KMS-11 (cell line): ENCODE results near the gene DAAM2.

ENCODE experiments used
- H2AFZ ChIP-seq: fragments of 200-600 bp; sonication (generic); 2 replicates; pipeline ENCODE4 v1.6.1; 2016; ENCODE audit warnings: antibody characterized with exemption, mixed run types, low read depth
- H3K27ac ChIP-seq: fragments of 200-600 bp; sonication (generic); 2 replicates; pipeline ENCODE4 v1.6.1; 2016; ENCODE audit warnings: mild to moderate bottlenecking, mixed run types
- H3K27me3 ChIP-seq: fragments of 200-600 bp; sonication (generic); 2 replicates; pipeline ENCODE4 v1.6.1; 2017; ENCODE audit warnings: mild to moderate bottlenecking, low read depth, mixed run types, moderate library complexity; ENCODE audit not compliant: insufficient read depth
- H3K36me3 ChIP-seq: fragments of 200-600 bp; sonication (generic); 2 replicates; pipeline ENCODE4 v1.6.1; 2017; ENCODE audit warnings: mild to moderate bottlenecking, mixed run types; ENCODE audit not compliant: insufficient read depth
- H3K4me1 ChIP-seq: fragments of 200-600 bp; sonication (generic); 2 replicates; pipeline ENCODE4 v1.6.1; 2016; ENCODE audit warnings: mild to moderate bottlenecking, low read depth, mixed run types; ENCODE audit not compliant: poor library complexity, severe bottlenecking
- H3K4me2 ChIP-seq: fragments of 200-600 bp; sonication (generic); 2 replicates; pipeline ENCODE4 v1.7.0; 2016; ENCODE audit warnings: mild to moderate bottlenecking, mixed run types
- H3K4me3 ChIP-seq: fragments of 200-600 bp; sonication (generic); IDR thresholded peaks from 2 replicates; pipeline ENCODE4 v1.6.1; 2017; ENCODE audit warnings: low read depth, low read length, mixed read lengths; ENCODE audit not compliant: insufficient read depth
- H3K79me2 ChIP-seq: fragments of 200-600 bp; sonication (generic); 2 replicates; pipeline ENCODE4 v1.6.1; 2016; ENCODE audit warnings: low read depth, mixed run types; ENCODE audit not compliant: insufficient read depth
- H3K9ac ChIP-seq: fragments of 200-600 bp; sonication (generic); 2 replicates; pipeline ENCODE4 v1.6.1; 2016; ENCODE audit warnings: mild to moderate bottlenecking, mixed run types
- H4K20me1 ChIP-seq: fragments of 200-600 bp; sonication (generic); 2 replicates; pipeline ENCODE4 v1.6.1; 2016; ENCODE audit warnings: mild to moderate bottlenecking, mixed run types; ENCODE audit not compliant: insufficient read depth
- TF ChIP-seq, protein P1 (sequence below): fragments of 200-600 bp; sonication (generic); conservative IDR thresholded peaks from 2 replicates; pipeline ENCODE4 v1.6.1; 2017; ENCODE audit warnings: low read depth, mild to moderate bottlenecking, antibody characterized with exemption, low read length, moderate library complexity, mixed read lengths

The DAAM2 gene

GRCh38 chr6:39922821-39923220 lies 130.6 kb downstream of the DAAM2 start:
- no peak overlapping the region for H3K27ac ChIP-seq
- no peak overlapping the region for H3K4me3 ChIP-seq
- H3K4me2 ChIP-seq = no peak overlapping the region
- H4K20me1 ChIP-seq = no peaks in the 10 kb centered on the region
- no peaks in the 10 kb centered on the region for H3K27me3 ChIP-seq
- no peak overlapping the region for H2AFZ ChIP-seq
- H3K9ac ChIP-seq = no peak overlapping the region
- H3K79me2 ChIP-seq = no peaks in the 10 kb centered on the region
- TF ChIP-seq, protein P1, sequence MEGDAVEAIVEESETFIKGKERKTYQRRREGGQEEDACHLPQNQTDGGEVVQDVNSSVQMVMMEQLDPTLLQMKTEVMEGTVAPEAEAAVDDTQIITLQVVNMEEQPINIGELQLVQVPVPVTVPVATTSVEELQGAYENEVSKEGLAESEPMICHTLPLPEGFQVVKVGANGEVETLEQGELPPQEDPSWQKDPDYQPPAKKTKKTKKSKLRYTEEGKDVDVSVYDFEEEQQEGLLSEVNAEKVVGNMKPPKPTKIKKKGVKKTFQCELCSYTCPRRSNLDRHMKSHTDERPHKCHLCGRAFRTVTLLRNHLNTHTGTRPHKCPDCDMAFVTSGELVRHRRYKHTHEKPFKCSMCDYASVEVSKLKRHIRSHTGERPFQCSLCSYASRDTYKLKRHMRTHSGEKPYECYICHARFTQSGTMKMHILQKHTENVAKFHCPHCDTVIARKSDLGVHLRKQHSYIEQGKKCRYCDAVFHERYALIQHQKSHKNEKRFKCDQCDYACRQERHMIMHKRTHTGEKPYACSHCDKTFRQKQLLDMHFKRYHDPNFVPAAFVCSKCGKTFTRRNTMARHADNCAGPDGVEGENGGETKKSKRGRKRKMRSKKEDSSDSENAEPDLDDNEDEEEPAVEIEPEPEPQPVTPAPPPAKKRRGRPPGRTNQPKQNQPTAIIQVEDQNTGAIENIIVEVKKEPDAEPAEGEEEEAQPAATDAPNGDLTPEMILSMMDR = no peak
- no peaks in the 10 kb centered on the region for H3K4me1 ChIP-seq
- no peaks in the 10 kb centered on the region for H3K36me3 ChIP-seq

GRCh38 chr6:39923394-39923793 lies 131.2 kb downstream of the DAAM2 start:
- H3K9ac ChIP-seq = no peak overlapping the region
- no peak overlapping the region for H3K27ac ChIP-seq
- H2AFZ ChIP-seq = no peak overlapping the region
- no peak overlapping the region for H3K4me2 ChIP-seq
- no peak overlapping the region for H3K4me3 ChIP-seq
- H3K79me2 ChIP-seq = no peaks in the 10 kb centered on the region
- no peaks in the 10 kb centered on the region for H3K36me3 ChIP-seq
- no peaks in the 10 kb centered on the region for H3K27me3 ChIP-seq
- no peaks in the 10 kb centered on the region for H3K4me1 ChIP-seq
- TF ChIP-seq, protein P1 = no peak
- H4K20me1 ChIP-seq = no peaks in the 10 kb centered on the region

- no peak overlapping the region for H3K27ac ChIP-seq
- H3K36me3 ChIP-seq = no peaks in the 10 kb centered on the region
- TF ChIP-seq, protein P1 = no peak
- no peaks in the 10 kb centered on the region for H3K79me2 ChIP-seq
- no peak overlapping the region for H3K9ac ChIP-seq
- no peak overlapping the region for H3K4me3 ChIP-seq
- no peaks in the 10 kb centered on the region for H3K4me1 ChIP-seq
- H4K20me1 ChIP-seq = no peaks in the 10 kb centered on the region
- H3K27me3 ChIP-seq = no peaks in the 10 kb centered on the region
- H2AFZ ChIP-seq = no peak overlapping the region
- H3K4me2 ChIP-seq = no peak overlapping the region
These were observed 131.7 kb downstream of the DAAM2 start for GRCh38 chr6:39923861-39924260.

GRCh38 chr6:39924283-39924682 lies 132.1 kb downstream of the DAAM2 start:
- Histone ChIP-seq H3K79me2 (no peaks in the 10 kb centered on the region), H3K27me3 (no peaks in the 10 kb centered on the region), H3K4me1 (no peaks in the 10 kb centered on the region), H3K27ac (no peak overlapping the region), H4K20me1 (no peaks in the 10 kb centered on the region), H3K4me2 (no peak overlapping the region), H3K9ac (no peak overlapping the region), H3K36me3 (no peaks in the 10 kb centered on the region), H3K4me3 (no peak overlapping the region), H2AFZ (no peak overlapping the region)
- TF ChIP-seq, protein P1 = no peak
